Heart left ventricle (tissue), 13 donors: ENCODE measurements around the gene ALDH1L1.

ENCODE experiments used
- CTCF ChIP-seq, 12 donors: fragments of 200-600 bp; sonication (generic) in 4 of 12; IDR thresholded peaks; one replicate each; pipeline versions ENCODE4 v1.5.0 to v1.8.0; 2018 to 2022; ENCODE audit warnings: antibody characterized with exemption in 12 of 12, mild to moderate bottlenecking in 5 of 12
- POLR2A ChIP-seq, 2 donors: fragments of 450-650 bp; IDR thresholded peaks; one replicate each; pipeline ENCODE4 v1.6.1; 2017; ENCODE audit warnings: antibody characterized with exemption in 2 of 2, mild to moderate bottlenecking in 2 of 2, moderate library complexity in 2 of 2
- donor health status: ischemic (EF 13 %, LVEDD 7.1; RV severe dilation, severe dysfunction).
- donor health status: DM: no; HTN: yes; CAD: no.
- donor health status: DM: no; HTN: no; CAD: no.
- donor health status: ischemic (EF 25% LVEDD 6.9; RV normal size, moderate dysfunction).
- donor health status: ischemic (EF 25% LVEDD 5.7; RV mildly dilated, moderate dysfunction).
- donor health status: ischemic (EF 35%, LVEDD 5.7; RV mildly dilated, moderate dysfunction).
- donor health status: nonischemic (EF 11% LVEDD 7.7; RV severe dilation, severe dysfunction).
- donor health status: DM: yes; HTN: yes; CAD: no.
- donor health status: PGD.
- donor health status: ischemic (EF 29% LVEDD 5.4; RV normal size, mild dysfunction).
- donor health status: nonischemic (EF 23%, LVEDD 6.1; RV moderate dilation, normal function).

- TF ChIP-seq POLR2A (IDR thresholded peaks at IDR 0.05) (no peak), CTCF (IDR thresholded peaks at IDR 0.05) (no peak)
These were observed 65.7 kb downstream of the ALDH1L1 start for GRCh38 chr3:126114443-126115386.
